Measurements from ENCODE around the gene USPL1.
A peak's percentile ranks its signal among the peaks of the same experiment; 100 is the strongest.

Gene USPL1

DNA sequence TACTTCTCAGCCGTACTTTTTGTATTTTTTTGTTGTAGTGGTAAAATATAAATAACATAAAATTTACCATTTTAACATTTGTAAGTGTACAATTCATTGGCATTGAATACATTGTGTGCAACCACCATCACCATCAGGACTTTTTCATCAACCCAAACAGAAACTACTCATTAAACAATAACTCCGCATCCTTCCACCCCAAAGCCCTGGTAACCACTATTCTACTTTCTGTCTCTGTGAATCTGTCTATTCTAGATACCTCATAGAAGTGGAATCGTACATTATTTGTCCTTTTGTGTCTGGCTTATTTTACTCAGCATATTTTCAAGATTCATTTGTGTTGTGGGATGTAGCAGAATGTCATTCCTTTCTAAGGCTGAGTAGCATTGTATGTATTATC is 38.5 kb downstream of the USPL1 start:
- Histone ChIP-seq H3K36me3 (peaks cover 69 to 98% (median 90%) of the 10 kb centered on the region in 11 experiments), H3K9me3 (replicated peaks in 1 of 11) (peaks cover 0 to 35% (median 16%) of the 10 kb centered on the region in 11 experiments; a peak in 17 of 22 replicates), H3K27ac (no peak overlapping the region), H3K27me3 (no peaks in the 10 kb centered on the region), H4K20me1 (peaks cover 0 to 32% (median 0%) of the 10 kb centered on the region in 11 experiments; a peak in 8 of 22 replicates), H3K4me2 (no peak overlapping the region), H3K4me1 (peaks cover 23 to 46% (median 37%) of the 10 kb centered on the region in 10 experiments), H3K9ac (no peak overlapping the region), H3K4me3 (no peak overlapping the region)
- no peak for TF ChIP-seq Cebpa-rat (IDR thresholded peaks at IDR 0.05)

GRCh38 chr13:30659980-30660379 is 42.3 kb downstream of the USPL1 start:
- Histone ChIP-seq H3K4me3 (peak overlapping the region in 6 of 10 experiments; percentile 5 to 47 (median 35); a peak in 9 of 20 replicates), H3K4me2 (peak overlapping the region; percentile 49 to 91 (median 65))

GRCh38 chr13:30660796-30661195 is 43.1 kb downstream of the USPL1 start:
- Histone ChIP-seq H3K27ac (peak overlapping the region in 9 of 11 experiments; percentile 76 to 98 (median 94); a peak in 18 of 22 replicates), H4K20me1 (no peaks in the 10 kb centered on the region), H3K9me3 (replicated peaks in 1 of 11) (peaks cover 0 to 54% (median 16%) of the 10 kb centered on the region in 11 experiments; a peak in 18 of 22 replicates), H3K4me1 (peaks cover 62 to 80% (median 73%) of the 10 kb centered on the region in 10 experiments), H3K4me3 (no peak overlapping the region), H3K4me2 (peak overlapping the region in 9 of 11 experiments; percentile 18 to 91 (median 62); a peak in 8 of 22 replicates), H3K36me3 (peaks cover 31 to 54% (median 46%) of the 10 kb centered on the region in 11 experiments), H3K27me3 (no peaks in the 10 kb centered on the region), H3K9ac (peak overlapping the region in 1 of 11 experiments; percentile 9; a peak in 3 of 22 replicates)
- no peak for TF ChIP-seq Cebpa-rat (IDR thresholded peaks at IDR 0.05)

More at GRCh38 chr13:30659980-30660379, 42.3 kb downstream of the USPL1 start:
- Histone ChIP-seq H3K9ac (peak overlapping the region; percentile 36 to 74 (median 62); a peak in 21 of 22 replicates), H3K27me3 (no peaks in the 10 kb centered on the region), H3K36me3 (peaks cover 39 to 62% (median 55%) of the 10 kb centered on the region in 11 experiments), H3K27ac (peak overlapping the region; percentile 48 to 98 (median 92)), H3K4me1 (peaks cover 54 to 72% (median 65%) of the 10 kb centered on the region in 10 experiments), H4K20me1 (no peaks in the 10 kb centered on the region), H3K9me3 (replicated peaks in 1 of 11) (peaks cover 0 to 54% (median 16%) of the 10 kb centered on the region in 11 experiments; a peak in 18 of 22 replicates)
- no peak for TF ChIP-seq Cebpa-rat (IDR thresholded peaks at IDR 0.05)

- H3K9ac ChIP-seq, result peak overlapping the region in 1 of 11 experiments; percentile 6; a peak in 2 of 22 replicates
- H3K27ac ChIP-seq, result peak overlapping the region; percentile 18 to 98 (median 92); a peak in 18 of 22 replicates
- H3K9me3 ChIP-seq (replicated peaks in 1 of 11), result peaks cover 0 to 34% (median 7%) of the 10 kb centered on the region in 11 experiments; a peak in 18 of 22 replicates
- H3K4me1 ChIP-seq, result peaks cover 50 to 68% (median 63%) of the 10 kb centered on the region in 10 experiments
- H3K27me3 ChIP-seq, result no peaks in the 10 kb centered on the region
- peak overlapping the region; percentile 7 to 78 (median 72); a peak in 17 of 22 replicates for H3K4me2 ChIP-seq
- no peaks in the 10 kb centered on the region for H4K20me1 ChIP-seq
- TF ChIP-seq Cebpa-rat (IDR thresholded peaks at IDR 0.05), result no peak
- peaks cover 0 to 18% (median 7%) of the 10 kb centered on the region in 11 experiments; a peak in 15 of 22 replicates for H3K36me3 ChIP-seq
- no peak overlapping the region for H3K4me3 ChIP-seq
These were observed 47.1 kb downstream of the USPL1 start for GRCh38 chr13:30664689-30665275.

GRCh38 chr13:30665638-30666037 is 47.9 kb downstream of the USPL1 start:
- Histone ChIP-seq H3K9ac (peak overlapping the region in 1 of 11 experiments; percentile 6; a peak in 1 of 22 replicates), H3K36me3 (peaks cover 0 to 9% (median 0%) of the 10 kb centered on the region in 11 experiments; a peak in 5 of 22 replicates), H3K4me2 (peak overlapping the region; percentile 18 to 78 (median 72); a peak in 20 of 22 replicates), H3K27ac (peak overlapping the region in 10 of 11 experiments; percentile 18 to 98 (median 93); a peak in 16 of 22 replicates), H4K20me1 (no peaks in the 10 kb centered on the region), H3K27me3 (no peaks in the 10 kb centered on the region), H3K4me3 (no peak overlapping the region), H3K9me3 (replicated peaks in 1 of 11) (peaks cover 0 to 26% (median 0%) of the 10 kb centered on the region in 11 experiments; a peak in 11 of 22 replicates), H3K4me1 (peaks cover 42 to 59% (median 55%) of the 10 kb centered on the region in 10 experiments)
- no peak for TF ChIP-seq Cebpa-rat (IDR thresholded peaks at IDR 0.05)

GRCh38 chr13:30666113-30666512 is 48.4 kb downstream of the USPL1 start:
- Histone ChIP-seq H3K36me3 (peaks cover 0 to 6% (median 0%) of the 10 kb centered on the region in 11 experiments; a peak in 2 of 22 replicates), H3K27ac (peak overlapping the region in 8 of 11 experiments; percentile 87 to 98 (median 94); a peak in 14 of 22 replicates)

DNA sequence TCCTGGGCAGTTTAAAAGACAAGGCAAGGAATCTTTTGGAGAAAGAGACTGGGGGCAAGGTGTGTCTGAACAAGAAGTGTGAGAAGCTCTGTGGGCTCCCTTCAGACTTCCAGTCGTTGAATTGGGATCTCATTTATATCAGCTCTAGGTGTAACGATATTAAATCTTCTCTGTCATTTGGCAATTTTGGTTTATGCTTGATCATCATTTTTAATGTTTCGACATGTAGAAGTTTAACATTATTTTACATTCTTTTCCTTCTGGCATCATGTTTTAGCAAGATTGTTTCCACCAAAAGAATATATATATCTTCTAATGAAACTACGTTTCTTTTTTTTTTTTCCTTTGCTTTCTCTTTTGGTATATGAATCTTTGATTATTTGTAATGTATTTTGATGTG is 49.3 kb downstream of the USPL1 start:
- peaks cover 31 to 51% (median 41%) of the 10 kb centered on the region in 10 experiments for H3K4me1 ChIP-seq
- no peaks in the 10 kb centered on the region for H3K36me3 ChIP-seq
- no peak overlapping the region for H3K4me3 ChIP-seq
- no peaks in the 10 kb centered on the region for H3K27me3 ChIP-seq
- H3K27ac ChIP-seq, result peak overlapping the region in 2 of 11 experiments; percentile 94 to 97; a peak in 1 of 22 replicates
- no peaks in the 10 kb centered on the region for H4K20me1 ChIP-seq
- no peak for TF ChIP-seq Cebpa-rat (IDR thresholded peaks at IDR 0.05)
- no peak overlapping the region for H3K4me2 ChIP-seq
- peaks cover 0 to 16% (median 2%) of the 10 kb centered on the region in 11 experiments; a peak in 9 of 22 replicates for H3K9me3 ChIP-seq (replicated peaks in 1 of 11)
- H3K9ac ChIP-seq, result no peak overlapping the region

More at GRCh38 chr13:30666113-30666512, 48.4 kb downstream of the USPL1 start:
- peaks cover 0 to 21% (median 0%) of the 10 kb centered on the region in 11 experiments; a peak in 9 of 22 replicates for H3K9me3 ChIP-seq (replicated peaks in 1 of 11)
- peaks cover 39 to 58% (median 50%) of the 10 kb centered on the region in 10 experiments for H3K4me1 ChIP-seq
- H3K9ac ChIP-seq, result peak overlapping the region in 1 of 11 experiments; percentile 6; a peak in 1 of 22 replicates
- TF ChIP-seq Cebpa-rat (IDR thresholded peaks at IDR 0.05), result no peak
- H3K4me2 ChIP-seq, result peak overlapping the region; percentile 18 to 78 (median 72); a peak in 20 of 22 replicates
- H3K27me3 ChIP-seq, result no peaks in the 10 kb centered on the region
- H4K20me1 ChIP-seq, result no peaks in the 10 kb centered on the region
- no peak overlapping the region for H3K4me3 ChIP-seq

GRCh38 chr13:30668312-30668711 is 50.6 kb downstream of the USPL1 start:
- H3K27me3 ChIP-seq, result no peaks in the 10 kb centered on the region
- no peak for TF ChIP-seq Cebpa-rat (IDR thresholded peaks at IDR 0.05)
- no peak overlapping the region for H3K9ac ChIP-seq
- peaks cover 22 to 46% (median 35%) of the 10 kb centered on the region in 10 experiments; a peak in 19 of 20 replicates for H3K4me1 ChIP-seq
- H3K9me3 ChIP-seq (replicated peaks in 1 of 11), result peaks cover 0 to 10% (median 0%) of the 10 kb centered on the region in 11 experiments; a peak in 3 of 22 replicates
- H4K20me1 ChIP-seq, result no peaks in the 10 kb centered on the region
- no peak overlapping the region for H3K4me2 ChIP-seq
- no peaks in the 10 kb centered on the region for H3K36me3 ChIP-seq
- H3K4me3 ChIP-seq, result no peak overlapping the region
- no peak overlapping the region; a peak in 1 of 22 replicates for H3K27ac ChIP-seq

Data from BLaER1 treated with 17β-estradiol and CSF1 and Interleukin-3, amounts not matched to agents 10 nM and 100 nM (cell line).